K562 (cell line): ENCODE data around the gene BMP2K. TPM values are rescaled to one million over a fixed set of nuclear protein-coding genes. Genes with fewer than 3 reads are reported as not detected.

Experiments used
- CGGBP1 ChIP-seq: fragments of 250-450 bp; sonication (Bioruptor Pico); IDR thresholded peaks from 2 replicates; pipeline ENCODE4 v1.9.0; 2021; ENCODE audit warnings: mild to moderate bottlenecking
- DNMT1 ChIP-seq: fragments of 450-650 bp; IDR thresholded peaks from 2 replicates; pipeline ENCODE4 v1.6.1; 2016; ENCODE audit warnings: antibody characterized with exemption, mild to moderate bottlenecking
- FOXP1 ChIP-seq: sonication (generic); formaldehyde crosslinking; IDR thresholded peaks from 2 replicates; pipeline ENCODE4 v1.8.0; 2022; ENCODE audit warnings: mild to moderate bottlenecking, missing genetic modification reagents
- L3MBTL2 ChIP-seq: fragments of 450-650 bp; IDR thresholded peaks from 2 replicates; pipeline ENCODE4 v1.6.1; 2016; ENCODE audit warnings: mild to moderate bottlenecking, moderate library complexity
- MCM2 ChIP-seq: fragments of 450-650 bp; IDR thresholded peaks from 2 replicates; pipeline ENCODE4 v1.6.1; 2017; ENCODE audit warnings: low read depth, mild to moderate bottlenecking
- PTTG1 ChIP-seq: fragments of 450-650 bp; IDR thresholded peaks from 2 replicates; pipeline ENCODE4 v1.6.1; 2016; ENCODE audit warnings: low read depth, mild to moderate bottlenecking, missing genetic modification characterization, missing compliant biosample characterization
- RBFOX2 ChIP-seq: fragments of 200-400 bp; formaldehyde crosslinking; IDR thresholded peaks from 2 replicates; pipeline ENCODE4 v1.6.1; 2017; ENCODE audit warnings: low read depth, mild to moderate bottlenecking, low read length, moderate library complexity
- SMAD2 ChIP-seq: fragments of 150-350 bp; IDR thresholded peaks from 2 replicates; pipeline ENCODE4 v1.6.1; 2014; ENCODE audit warnings: low read depth, mild to moderate bottlenecking, low read length
- USF1 ChIP-seq: sonication (generic); formaldehyde crosslinking; IDR thresholded peaks from 2 replicates; pipeline ENCODE4 v1.9.0; 2022; ENCODE audit warnings: mild to moderate bottlenecking, missing genetic modification reagents
- ZNF311 ChIP-seq: fragments of 250-450 bp; sonication (Bioruptor Pico); IDR thresholded peaks from 2 replicates; pipeline ENCODE4 v1.4.0; 2020; ENCODE audit warnings: mild to moderate bottlenecking, moderate library complexity
- ZNF780A ChIP-seq: fragments of 250-450 bp; sonication (Bioruptor Pico); IDR thresholded peaks from 2 replicates; pipeline ENCODE4 v1.5.0; 2021; ENCODE audit warnings: mild to moderate bottlenecking
- polyA plus RNA-seq, 8 experiments: library from polyadenylated mRNA; depleted of rRNA in 4 of 8; stranded (reverse) in 5 of 8; unstranded in 3 of 8; fragments of >200 nt; fragmentation: Nextera tagmentation in 2 of 8; fragmentation: Illumina TruSeq in 1 of 8; extraction: Ambion mirVana in 2 of 8; extraction: Trizol in 1 of 8; gene quantifications; 2 replicates each; pipeline versions ENCODE4 v1.2.1 to v1.2.3, GENCODE V29; 2011 to 2014; ENCODE audit warnings: inconsistent platforms in 1 of 8, missing spikeins in 1 of 8
- total RNA-seq, 7 experiments: library from RNA; depleted of rRNA in 6 of 7; stranded (reverse); fragments of >200 nt in 6 of 7; fragmentation: Illumina TruSeq in 2 of 7; extraction: Trizol in 2 of 7; gene quantifications; 2 replicates each; pipeline versions ENCODE4 v1.2.1 to v1.2.3, GENCODE V29; 2011 to 2021; ENCODE audit warnings: low replicate concordance in 1 of 7

The BMP2K gene
- total and polyA plus RNA-seq, 9 of the 15 experiments (the other 6 are each of a cell fraction or from before 2014, with no cell fraction given): 17.0 to 217 (median 104) TPM

- TF ChIP-seq RBFOX2: no peak
- no peak for TF ChIP-seq SMAD2
- TF ChIP-seq PTTG1 (tag): no peak
- TF ChIP-seq DNMT1: no peak
- no peak for TF ChIP-seq USF1 (CRISPR knock-in tag)
- TF ChIP-seq FOXP1 (CRISPR knock-in tag): no peak
- no peak for TF ChIP-seq CGGBP1 (CRISPR knock-in tag)
- TF ChIP-seq L3MBTL2: no peak
- TF ChIP-seq ZNF780A (CRISPR knock-in tag): no peak
- no peak for TF ChIP-seq MCM2
- TF ChIP-seq ZNF311 (CRISPR knock-in tag): no peak
These were observed 33.1 kb downstream of the BMP2K start (continued) for GRCh38 chr4:78809295-78809694.
